Measurements from ENCODE around the gene MAGEA2B. TPM values are rescaled to one million over a fixed set of nuclear protein-coding genes. Genes with fewer than 3 reads are reported as not detected.
"Not testable (repeated sequence)": the region's sequence is repeated elsewhere in the genome, so short reads cannot be mapped to it uniquely, and the experiment has no call there.

MAGEA2B gene
- total and polyA plus RNA-seq, 2 experiments from 2014 or later, result 0.42 to 3.1 TPM

DNA sequence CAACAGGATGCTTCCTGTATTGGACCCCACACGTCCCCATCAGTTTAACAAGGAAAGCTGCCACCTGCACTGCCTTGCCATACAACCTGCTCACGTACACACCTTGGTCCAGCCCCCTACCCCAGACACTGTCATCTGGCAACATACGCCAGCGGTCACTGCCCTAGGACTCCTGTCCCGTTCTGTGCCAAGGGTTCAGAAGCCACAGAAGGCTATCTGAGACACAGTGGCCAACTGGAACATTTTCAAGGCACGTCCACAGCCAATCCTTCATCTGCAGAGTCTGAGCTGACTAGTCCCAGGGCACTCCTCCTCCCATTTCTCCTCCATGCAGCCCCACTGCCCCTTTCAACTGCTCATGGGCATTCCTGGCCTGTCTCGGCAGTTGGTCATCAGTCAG lies 47.2 kb downstream of the MAGEA2B start:
- H3K4me3 Mint-ChIP-seq; H3K4me1 Mint-ChIP-seq; H3F3A ChIP-seq (replicated peaks; ENCODE audit: low read depth); H3K4me1 ChIP-seq (ENCODE audit: insufficient read depth); H3K36me3 Mint-ChIP-seq (ENCODE audit: low read depth); H4K20me1 ChIP-seq (replicated peaks; ENCODE audit: insufficient read depth); H3K27me3 Mint-ChIP-seq (ENCODE audit: insufficient read depth, low read depth, poor library complexity); H3K27me3 ChIP-seq (ENCODE audit: insufficient read depth); H3K9me2 ChIP-seq (ENCODE audit: insufficient read depth); DNase-seq (ENCODE audit: low spot score); H2AFZ ChIP-seq; H3K4me2 ChIP-seq; H3K9me3 Mint-ChIP-seq; H3K36me3 ChIP-seq (ENCODE audit: insufficient read depth); ATAC-seq; H3K4me3 ChIP-seq; H3K27ac ChIP-seq (ENCODE audit: low read depth); H3K79me2 ChIP-seq (replicated peaks; ENCODE audit: insufficient read depth); H3K27ac Mint-ChIP-seq: not testable (repeated sequence)

DNA sequence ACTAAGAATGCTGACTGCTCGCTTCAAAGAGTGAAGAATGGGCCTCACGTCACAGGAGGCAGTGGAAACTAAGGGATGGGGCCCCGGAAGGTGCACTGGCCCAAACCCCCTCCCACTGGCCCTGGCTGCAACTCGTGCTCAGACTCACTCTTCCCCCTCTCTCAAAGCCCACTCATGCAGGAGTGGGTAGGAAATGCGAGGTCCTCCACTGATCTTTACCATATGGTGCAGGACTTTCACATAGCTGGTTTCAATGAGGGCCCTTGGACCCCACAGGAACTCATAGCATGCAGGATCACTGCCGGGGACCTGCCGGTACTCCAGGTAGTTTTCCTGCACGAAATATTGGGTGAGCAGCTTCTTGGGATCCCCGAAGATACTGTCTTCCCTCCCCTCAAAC lies 52.1 kb downstream of the MAGEA2B start:
- not testable (repeated sequence) for H3K4me1 ChIP-seq (ENCODE audit: insufficient read depth); H3K27ac ChIP-seq (ENCODE audit: low read depth); H4K20me1 ChIP-seq (replicated peaks; ENCODE audit: insufficient read depth); H3K4me2 ChIP-seq; H2AFZ ChIP-seq; H3K27me3 ChIP-seq (ENCODE audit: insufficient read depth); ATAC-seq; H3K79me2 ChIP-seq (replicated peaks; ENCODE audit: insufficient read depth); H3K9me3 Mint-ChIP-seq; H3K36me3 Mint-ChIP-seq (ENCODE audit: low read depth); H3K4me3 Mint-ChIP-seq; H3K4me3 ChIP-seq; H3K36me3 ChIP-seq (ENCODE audit: insufficient read depth); H3F3A ChIP-seq (replicated peaks; ENCODE audit: low read depth); DNase-seq (ENCODE audit: low spot score); H3K9me2 ChIP-seq (ENCODE audit: insufficient read depth); H3K27ac Mint-ChIP-seq; H3K4me1 Mint-ChIP-seq; H3K27me3 Mint-ChIP-seq (ENCODE audit: insufficient read depth, low read depth, poor library complexity)

Other genes starting within 250 kb of the MAGEA2B start
- gene GABRQ, start 76.7 kb upstream of the MAGEA2B start, total RNA-seq (2014; rRNA removed; shearing (Covaris generic)), result 7.8 and 10.1 TPM in 2 replicates
- gene GABRQ, start 76.7 kb upstream of the MAGEA2B start, polyA plus RNA-seq (2016; fragmentation: Nextera tagmentation; extraction: Ambion mirVana), result 2.1 and 2.2 TPM in 2 replicates
- gene MAGEA3, start 15.8 kb upstream of the MAGEA2B start, total RNA-seq (2014; rRNA removed; shearing (Covaris generic)), result not detected in 2 replicates
- 0.16 and 0.39 TPM in 2 replicates for gene MAGEA3, start 15.8 kb upstream of the MAGEA2B start, polyA plus RNA-seq (2016; fragmentation: Nextera tagmentation; extraction: Ambion mirVana)
- not detected in 2 replicates for gene CSAG2, start 5.4 kb upstream of the MAGEA2B start, total RNA-seq (2014; rRNA removed; shearing (Covaris generic))
- not detected in 2 replicates for gene CSAG2, start 5.4 kb upstream of the MAGEA2B start, polyA plus RNA-seq (2016; fragmentation: Nextera tagmentation; extraction: Ambion mirVana)
- gene CSAG1, start 19.1 kb downstream of the MAGEA2B start, total RNA-seq (2014; rRNA removed; shearing (Covaris generic)), result not detected in 2 replicates
- gene CSAG1, start 19.1 kb downstream of the MAGEA2B start, polyA plus RNA-seq (2016; fragmentation: Nextera tagmentation; extraction: Ambion mirVana), result 0.27 TPM in 1 of 2 replicates, not detected in the other
- gene MAGEA12, start 19.1 kb downstream of the MAGEA2B start, total RNA-seq (2014; rRNA removed; shearing (Covaris generic)), result 0.27 and 0.38 TPM in 2 replicates
- gene MAGEA12, start 19.1 kb downstream of the MAGEA2B start, polyA plus RNA-seq (2016; fragmentation: Nextera tagmentation; extraction: Ambion mirVana), result 0.24 TPM in 1 of 2 replicates, not detected in the other
- 0.50 and 5.5 TPM in 2 replicates for gene MAGEA2, start 39.2 kb downstream of the MAGEA2B start, total RNA-seq (2014; rRNA removed; shearing (Covaris generic))
- gene MAGEA2, start 39.2 kb downstream of the MAGEA2B start, polyA plus RNA-seq (2016; fragmentation: Nextera tagmentation; extraction: Ambion mirVana), result 0.83 and 1.5 TPM in 2 replicates
- not detected in 2 replicates for gene CSAG3, start 44.6 kb downstream of the MAGEA2B start, total RNA-seq (2014; rRNA removed; shearing (Covaris generic))
- gene CSAG3, start 44.6 kb downstream of the MAGEA2B start, polyA plus RNA-seq (2016; fragmentation: Nextera tagmentation; extraction: Ambion mirVana), result 3.2 and 4.8 TPM in 2 replicates
- 0.35 TPM in 1 of 2 replicates, not detected in the other for gene MAGEA6, start 55.1 kb downstream of the MAGEA2B start, total RNA-seq (2014; rRNA removed; shearing (Covaris generic))
- gene MAGEA6, start 55.1 kb downstream of the MAGEA2B start, polyA plus RNA-seq (2016; fragmentation: Nextera tagmentation; extraction: Ambion mirVana), result 0.30 TPM in 1 of 2 replicates, not detected in the other
- 20.4 and 23.9 TPM in 2 replicates for gene CETN2, start 116.1 kb downstream of the MAGEA2B start, total RNA-seq (2014; rRNA removed; shearing (Covaris generic))
- 53.4 and 53.7 TPM in 2 replicates for gene CETN2, start 116.1 kb downstream of the MAGEA2B start, polyA plus RNA-seq (2016; fragmentation: Nextera tagmentation; extraction: Ambion mirVana)
- gene NSDHL, start 116.4 kb downstream of the MAGEA2B start, total RNA-seq (2014; rRNA removed; shearing (Covaris generic)), result 32.0 and 34.3 TPM in 2 replicates
- gene NSDHL, start 116.4 kb downstream of the MAGEA2B start, polyA plus RNA-seq (2016; fragmentation: Nextera tagmentation; extraction: Ambion mirVana), result 28.2 and 32.4 TPM in 2 replicates
- 5.9 and 7.8 TPM in 2 replicates for gene ZNF185, start 183.4 kb downstream of the MAGEA2B start, total RNA-seq (2014; rRNA removed; shearing (Covaris generic))
- gene ZNF185, start 183.4 kb downstream of the MAGEA2B start, polyA plus RNA-seq (2016; fragmentation: Nextera tagmentation; extraction: Ambion mirVana), result 2.7 and 2.9 TPM in 2 replicates

Measured in GM23338 (cell line).